Measurements from ENCODE around the gene PALD1. TPM values are rescaled to one million over a fixed set of nuclear protein-coding genes. Genes with fewer than 3 reads are reported as not detected.

The PALD1 gene
- total and polyA plus RNA-seq, 9 of the 15 experiments (the other 6 are each of a cell fraction or from before 2014, with no cell fraction given), result 0.03 to 0.29 (median 0.09) TPM; not detected in 2

DNA sequence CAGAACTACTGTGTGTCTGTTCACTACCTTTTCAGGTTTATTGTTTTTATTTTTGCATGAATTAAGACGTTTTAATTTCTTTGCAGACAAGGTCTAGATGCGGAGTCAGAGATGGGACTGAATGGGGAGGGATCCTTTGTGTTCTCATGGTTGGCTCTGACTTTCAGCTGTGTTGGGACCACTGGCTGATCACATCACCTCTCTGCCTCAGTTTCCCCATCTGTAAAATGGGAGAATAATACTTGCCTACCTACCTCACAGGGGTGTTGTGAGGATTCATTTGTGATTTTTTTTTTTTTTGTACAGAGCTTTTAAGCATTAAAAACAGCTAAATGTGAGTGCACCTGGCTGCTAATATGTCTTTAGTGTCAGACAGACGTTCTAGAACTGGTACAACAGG, 89.5 kb downstream of the PALD1 start:
- no peak overlapping the region for H3K4me3 ChIP-seq
- no peaks in the 10 kb centered on the region for H3K79me2 ChIP-seq (ENCODE audit: control insufficient read depth, insufficient read depth, low read length)
- BruUV-seq (replicated peaks), result no TSS peak
- H3K9ac ChIP-seq (ENCODE audit: insufficient read depth in 1 of 2, low read depth in 2 of 2, low read length in 2 of 2), result no peak overlapping the region
- peaks cover 1 to 32% of the 10 kb centered on the region in 2 experiments; a peak in 4 of 5 replicates for H3K4me1 ChIP-seq (replicated peaks in 1 of 2; ENCODE audit: control insufficient read depth in 2 of 2, insufficient read depth in 2 of 2, low read length in 2 of 2)
- in situ Hi-C loops (cut with MboI) (no loop called here), intact Hi-C loops (cut with micrococcal nuclease) (no loop called here)
- no peaks in the 10 kb centered on the region for H3K9me3 ChIP-seq (replicated peaks; ENCODE audit: control insufficient read depth, insufficient read depth, low read depth, low read length)
- DNase-seq (ENCODE audit: extremely low read depth in 1 of 4, low spot score in 3 of 4) (no peak), ATAC-seq (no peak), FAIRE-seq (no peak)
- H3K9me1 ChIP-seq (ENCODE audit: control insufficient read depth, insufficient read depth, low read length), result no peaks in the 10 kb centered on the region
- POLR2A ChIA-PET, result interaction anchor here (0.8 to 1.9 kb wide), 3 partner anchors 9 to 32 kb away, joined by 3 to 8 read pairs (median 8); no protein-coding TSS in a partner anchor
- no peak overlapping the region for H3K4me2 ChIP-seq (ENCODE audit: insufficient read depth, low read length)
- H3K27ac ChIP-seq (ENCODE audit: extremely low read depth, low read depth, low read length), result no peak overlapping the region
- H3K27me3 ChIP-seq (ENCODE audit: control insufficient read depth in 2 of 2, insufficient read depth in 2 of 2, low read length in 2 of 2), result no peaks in the 10 kb centered on the region
- WGBS (ENCODE audit: insufficient coverage, low coverage, missing lambda C conversion rate), result 60% methylated on average over 3 of the region's 3 CpGs
- CTCF ChIA-PET (ENCODE audit: low intra/inter-chr PET ratio), result interaction anchor here (0.7 kb wide), 1 partner anchor 1146 kb away, joined by 3 read pairs; no protein-coding TSS in a partner anchor
- H4K20me1 ChIP-seq (replicated peaks; ENCODE audit: control insufficient read depth, insufficient read depth, low read length), result no peaks in the 10 kb centered on the region
- no peaks in the 10 kb centered on the region for H3K36me3 ChIP-seq (ENCODE audit: control insufficient read depth, insufficient read depth, low read length)
- H2AFZ ChIP-seq (ENCODE audit: low read depth, low read length), result no peak overlapping the region
- TF ChIP-seq FOXK1 (CRISPR knock-in tag; IDR thresholded peaks at IDR 0.05; ENCODE audit: borderline replicate concordance), result no peak
- no peak for TF ChIP-seq LCOR (CRISPR knock-in tag; IDR thresholded peaks at IDR 0.05)
- no peak for TF ChIP-seq PREB (CRISPR knock-in tag; IDR thresholded peaks at IDR 0.05)
- no peak for TF ChIP-seq PRMT5 (CRISPR knock-in tag; IDR thresholded peaks at IDR 0.05)
- TF ChIP-seq ZNF143 (CRISPR knock-in tag; IDR thresholded peaks at IDR 0.05), result no peak
- no peak for TF ChIP-seq CSDE1 (IDR thresholded peaks at IDR 0.05)
- no peak for TF ChIP-seq ZNF23 (CRISPR knock-in tag; IDR thresholded peaks at IDR 0.05)
- TF ChIP-seq U2AF1 (optimal IDR thresholded peaks at IDR 0.05; ENCODE audit: low read depth, low read length), result no peak
- no peak for TF ChIP-seq ZNF217 (CRISPR knock-in tag; IDR thresholded peaks at IDR 0.05)
- TF ChIP-seq ZBTB26 (CRISPR knock-in tag; IDR thresholded peaks at IDR 0.05), result no peak
- no peak for TF ChIP-seq U2AF2 (optimal IDR thresholded peaks at IDR 0.05; ENCODE audit: low read depth, low read length)
- TF ChIP-seq ZNF3 (CRISPR knock-in tag; IDR thresholded peaks at IDR 0.05), result no peak
- TF ChIP-seq RBM25 (IDR thresholded peaks at IDR 0.05; ENCODE audit: low read depth, low read length, severe bottlenecking), result peak; percentile 62
- 0 out of 2 replicates have a peak, but pooled peaks have one; percentile 38 for TF ChIP-seq HDAC2 (IDR thresholded peaks at IDR 0.05)
- TF ChIP-seq ADNP (tag; IDR thresholded peaks at IDR 0.05), result peak; percentile 76; the same call in 1 of the 2 replicates
- TF ChIP-seq KLF10 (CRISPR knock-in tag; IDR thresholded peaks at IDR 0.05), result no peak
- 0 out of 4 replicates have a peak, but pooled peaks of 1 of the 2 experiments have one; percentile 59 for TF ChIP-seq RCOR1 (IDR thresholded peaks at IDR 0.05; ENCODE audit: borderline replicate concordance in 1 of 2, low read depth in 2 of 2, low read length in 2 of 2)
- no peak for TF ChIP-seq POLR2B (IDR thresholded peaks at IDR 0.05; ENCODE audit: low read depth, partially characterized antibody)
- no peak for TF ChIP-seq MED1 (CRISPR knock-in tag; IDR thresholded peaks at IDR 0.05; ENCODE audit: borderline replicate concordance)
- TF ChIP-seq HEY1 (CRISPR knock-in tag; IDR thresholded peaks at IDR 0.05; ENCODE audit: borderline replicate concordance), result no peak
- peak; percentile 83 for TF ChIP-seq BCOR (IDR thresholded peaks at IDR 0.05)
- no peak for TF ChIP-seq BCL6 (CRISPR knock-in tag; IDR thresholded peaks at IDR 0.05)
- TF ChIP-seq SRF (CRISPR knock-in tag; IDR thresholded peaks at IDR 0.05), result no peak
- TF ChIP-seq NFE2L1 (tag; IDR thresholded peaks at IDR 0.05; ENCODE audit: borderline replicate concordance, low read depth), result no peak
